KMS-11 (cell line): ENCODE data around the gene HPSE2.

Experiments
- H2AFZ ChIP-seq: fragments of 200-600 bp; sonication (generic); 2 replicates; pipeline ENCODE4 v1.6.1; 2016; ENCODE audit warnings: antibody characterized with exemption, mixed run types, low read depth
- H3K27ac ChIP-seq: fragments of 200-600 bp; sonication (generic); 2 replicates; pipeline ENCODE4 v1.6.1; 2016; ENCODE audit warnings: mild to moderate bottlenecking, mixed run types
- H3K27me3 ChIP-seq: fragments of 200-600 bp; sonication (generic); 2 replicates; pipeline ENCODE4 v1.6.1; 2017; ENCODE audit warnings: mild to moderate bottlenecking, low read depth, mixed run types, moderate library complexity; ENCODE audit not compliant: insufficient read depth
- H3K36me3 ChIP-seq: fragments of 200-600 bp; sonication (generic); 2 replicates; pipeline ENCODE4 v1.6.1; 2017; ENCODE audit warnings: mild to moderate bottlenecking, mixed run types; ENCODE audit not compliant: insufficient read depth
- H3K4me1 ChIP-seq: fragments of 200-600 bp; sonication (generic); 2 replicates; pipeline ENCODE4 v1.6.1; 2016; ENCODE audit warnings: mild to moderate bottlenecking, low read depth, mixed run types; ENCODE audit not compliant: poor library complexity, severe bottlenecking
- H3K4me2 ChIP-seq: fragments of 200-600 bp; sonication (generic); 2 replicates; pipeline ENCODE4 v1.7.0; 2016; ENCODE audit warnings: mild to moderate bottlenecking, mixed run types
- H3K4me3 ChIP-seq: fragments of 200-600 bp; sonication (generic); IDR thresholded peaks from 2 replicates; pipeline ENCODE4 v1.6.1; 2017; ENCODE audit warnings: low read depth, low read length, mixed read lengths; ENCODE audit not compliant: insufficient read depth
- H3K79me2 ChIP-seq: fragments of 200-600 bp; sonication (generic); 2 replicates; pipeline ENCODE4 v1.6.1; 2016; ENCODE audit warnings: low read depth, mixed run types; ENCODE audit not compliant: insufficient read depth
- H3K9ac ChIP-seq: fragments of 200-600 bp; sonication (generic); 2 replicates; pipeline ENCODE4 v1.6.1; 2016; ENCODE audit warnings: mild to moderate bottlenecking, mixed run types
- H4K20me1 ChIP-seq: fragments of 200-600 bp; sonication (generic); 2 replicates; pipeline ENCODE4 v1.6.1; 2016; ENCODE audit warnings: mild to moderate bottlenecking, mixed run types; ENCODE audit not compliant: insufficient read depth
- TF ChIP-seq, protein P1 (sequence below): fragments of 200-600 bp; sonication (generic); conservative IDR thresholded peaks from 2 replicates; pipeline ENCODE4 v1.6.1; 2017; ENCODE audit warnings: low read depth, mild to moderate bottlenecking, antibody characterized with exemption, low read length, moderate library complexity, mixed read lengths

Gene HPSE2

DNA sequence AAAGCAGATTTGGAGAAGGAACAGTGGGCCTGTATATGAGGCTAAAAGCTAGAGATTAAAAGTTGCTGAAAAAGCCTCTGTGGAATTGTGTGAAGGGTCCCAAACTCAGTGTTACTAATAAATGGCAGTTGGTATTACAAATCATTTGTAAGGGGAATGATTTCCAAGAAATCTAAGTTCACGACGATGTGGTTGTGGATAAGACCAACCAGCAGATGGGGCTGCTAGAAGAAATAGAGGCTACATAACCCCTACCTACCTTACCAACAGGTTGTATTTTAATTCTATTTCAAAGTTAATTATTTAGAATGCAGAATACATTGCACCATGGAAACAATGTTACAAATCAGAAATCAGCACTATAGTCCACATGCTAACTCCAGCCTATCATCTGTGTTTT, 377.1 kb downstream of the HPSE2 start:
- H4K20me1 ChIP-seq, result no peaks in the 10 kb centered on the region
- no peaks in the 10 kb centered on the region for H3K4me1 ChIP-seq
- H3K36me3 ChIP-seq, result no peaks in the 10 kb centered on the region
- H3K79me2 ChIP-seq, result no peaks in the 10 kb centered on the region
- H3K9ac ChIP-seq, result no peak overlapping the region
- TF ChIP-seq, protein P1, sequence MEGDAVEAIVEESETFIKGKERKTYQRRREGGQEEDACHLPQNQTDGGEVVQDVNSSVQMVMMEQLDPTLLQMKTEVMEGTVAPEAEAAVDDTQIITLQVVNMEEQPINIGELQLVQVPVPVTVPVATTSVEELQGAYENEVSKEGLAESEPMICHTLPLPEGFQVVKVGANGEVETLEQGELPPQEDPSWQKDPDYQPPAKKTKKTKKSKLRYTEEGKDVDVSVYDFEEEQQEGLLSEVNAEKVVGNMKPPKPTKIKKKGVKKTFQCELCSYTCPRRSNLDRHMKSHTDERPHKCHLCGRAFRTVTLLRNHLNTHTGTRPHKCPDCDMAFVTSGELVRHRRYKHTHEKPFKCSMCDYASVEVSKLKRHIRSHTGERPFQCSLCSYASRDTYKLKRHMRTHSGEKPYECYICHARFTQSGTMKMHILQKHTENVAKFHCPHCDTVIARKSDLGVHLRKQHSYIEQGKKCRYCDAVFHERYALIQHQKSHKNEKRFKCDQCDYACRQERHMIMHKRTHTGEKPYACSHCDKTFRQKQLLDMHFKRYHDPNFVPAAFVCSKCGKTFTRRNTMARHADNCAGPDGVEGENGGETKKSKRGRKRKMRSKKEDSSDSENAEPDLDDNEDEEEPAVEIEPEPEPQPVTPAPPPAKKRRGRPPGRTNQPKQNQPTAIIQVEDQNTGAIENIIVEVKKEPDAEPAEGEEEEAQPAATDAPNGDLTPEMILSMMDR, result no peak
- no peak overlapping the region for H3K4me3 ChIP-seq
- no peak overlapping the region for H3K27ac ChIP-seq
- H3K27me3 ChIP-seq, result no peaks in the 10 kb centered on the region
- H3K4me2 ChIP-seq, result no peak overlapping the region
- no peak overlapping the region for H2AFZ ChIP-seq

DNA sequence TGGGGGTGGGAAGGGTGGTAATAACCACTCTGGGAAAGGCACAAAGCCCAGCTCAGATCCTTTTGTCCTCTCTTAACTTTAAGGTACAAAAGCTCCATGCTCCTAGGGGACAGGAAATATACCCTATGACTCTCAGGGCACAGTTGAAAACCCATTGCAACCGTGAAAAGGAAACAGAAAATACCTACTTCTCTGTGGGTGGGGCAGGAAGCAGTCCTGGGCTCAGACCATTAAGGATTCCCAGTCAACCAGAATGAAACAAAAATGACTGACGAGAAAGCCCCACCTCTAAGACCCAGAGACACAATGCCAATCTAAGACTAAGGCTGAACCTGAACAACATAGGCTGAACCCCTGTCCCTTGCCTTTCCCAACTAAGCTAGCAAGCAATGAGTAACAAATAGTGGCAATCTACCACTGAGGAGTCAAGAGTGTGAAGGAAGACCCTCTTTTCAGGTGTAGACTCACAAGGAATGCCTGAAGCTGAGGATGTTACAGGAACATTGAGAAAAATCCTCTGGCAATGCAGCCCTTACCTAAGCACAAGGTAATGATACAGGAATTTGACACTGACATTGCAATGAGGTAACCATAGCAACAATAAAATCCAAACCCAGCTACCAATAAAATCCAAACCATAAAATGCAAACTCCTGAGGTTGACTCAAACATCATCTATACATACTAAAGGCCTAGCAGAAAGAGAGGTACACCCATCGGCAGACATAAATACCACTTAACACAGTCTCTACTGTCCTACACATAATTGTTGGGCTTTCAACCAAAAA, 380.1 kb downstream of the HPSE2 start:
- Histone ChIP-seq H4K20me1 (no peaks in the 10 kb centered on the region), H3K27me3 (no peaks in the 10 kb centered on the region), H3K79me2 (no peaks in the 10 kb centered on the region), H3K36me3 (no peaks in the 10 kb centered on the region), H3K4me2 (no peak overlapping the region), H3K4me3 (no peak overlapping the region), H2AFZ (no peak overlapping the region), H3K27ac (no peak overlapping the region), H3K9ac (no peak overlapping the region), H3K4me1 (no peaks in the 10 kb centered on the region)
- TF ChIP-seq, protein P1, result no peak

DNA sequence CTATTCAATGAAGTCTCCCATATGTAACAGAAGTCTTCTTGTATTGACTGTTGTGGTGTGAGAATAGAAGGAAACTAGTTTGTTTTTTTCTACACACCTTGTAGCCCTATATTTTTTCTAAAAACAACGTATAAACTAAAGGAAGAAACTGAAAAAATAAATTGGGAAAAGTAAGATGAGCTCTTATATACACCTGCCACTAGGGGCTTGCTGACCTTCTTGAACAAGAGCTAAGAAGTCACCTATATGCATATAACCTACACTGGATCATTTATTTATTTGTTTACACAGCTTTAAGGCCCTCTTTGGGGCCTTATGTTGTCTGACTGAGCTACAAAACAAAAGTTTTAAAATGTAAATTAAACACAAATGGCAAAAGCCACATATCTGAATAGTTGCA, 383.0 kb downstream of the HPSE2 start:
- Histone ChIP-seq H3K4me1 (no peaks in the 10 kb centered on the region), H3K9ac (no peak overlapping the region), H3K36me3 (no peaks in the 10 kb centered on the region), H3K27ac (no peak overlapping the region), H2AFZ (no peak overlapping the region), H3K79me2 (no peaks in the 10 kb centered on the region), H3K4me3 (no peak overlapping the region), H4K20me1 (no peaks in the 10 kb centered on the region), H3K4me2 (no peak overlapping the region), H3K27me3 (no peaks in the 10 kb centered on the region)
- TF ChIP-seq, protein P1, result no peak

DNA sequence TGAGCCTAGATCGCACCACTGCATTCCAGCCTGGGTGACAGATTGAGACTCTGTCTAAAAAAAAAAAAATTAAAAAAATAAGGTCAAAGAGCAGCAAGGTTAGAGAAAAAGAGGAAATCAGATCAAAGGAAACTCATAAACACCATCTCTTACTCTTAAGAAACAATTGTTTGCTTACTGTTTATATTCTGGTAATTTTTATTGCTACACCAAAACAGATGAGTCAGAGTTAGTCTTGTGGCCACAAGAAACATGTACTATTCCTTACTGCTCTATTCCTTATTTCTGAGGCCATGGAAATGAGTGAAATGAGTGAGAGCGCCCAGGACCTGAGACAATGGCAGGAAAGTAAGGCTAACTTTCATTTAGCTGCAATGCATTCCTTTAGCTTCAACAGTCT, 387.3 kb downstream of the HPSE2 start:
- no peaks in the 10 kb centered on the region for H3K79me2 ChIP-seq
- H3K36me3 ChIP-seq, result no peaks in the 10 kb centered on the region
- no peaks in the 10 kb centered on the region for H4K20me1 ChIP-seq
- no peaks in the 10 kb centered on the region for H3K27me3 ChIP-seq
- no peak overlapping the region for H3K27ac ChIP-seq
- no peaks in the 10 kb centered on the region for H3K4me1 ChIP-seq
- H3K9ac ChIP-seq, result no peak overlapping the region
- TF ChIP-seq, protein P1, result no peak
- H2AFZ ChIP-seq, result no peak overlapping the region
- no peak overlapping the region for H3K4me2 ChIP-seq
- H3K4me3 ChIP-seq, result no peak overlapping the region
